ENCODE data around the gene CKS1B. TPM values are rescaled to one million over a fixed set of nuclear protein-coding genes. Genes with fewer than 3 reads are reported as not detected.
A peak's percentile ranks its signal among the peaks of the same experiment; 100 is the strongest.

CKS1B gene
- total and polyA plus RNA-seq, 4 donors: 25.9 to 64.8 (median 39.3) TPM

- H3K9me3 ChIP-seq (ENCODE audit: control insufficient read depth, insufficient read depth, low read length): no peaks in the 10 kb centered on the region
- no peaks in the 10 kb centered on the region for H3K27me3 ChIP-seq (ENCODE audit: control insufficient read depth, insufficient read depth, low read length)
- WGBS (ENCODE audit: insufficient coverage): 0% methylated on average over 14 of the region's 18 CpGs
- peak within 1 kb of the TSS; percentile 42 for H3K4me3 ChIP-seq (ENCODE audit: low read depth, low read length)
- H3K4me1 ChIP-seq (ENCODE audit: control insufficient read depth, insufficient read depth, low read length): peaks cover 71% of the 10 kb centered on the region
- peak in 5 of 6 donors; percentile 83 to 98 (median 91) for DNase-seq (ENCODE audit: low read depth in 4 of 6, low spot score in 6 of 6)
- peaks cover 37% of the 10 kb centered on the region for H3K36me3 ChIP-seq (ENCODE audit: control insufficient read depth, insufficient read depth, low read length)
- peak within 1 kb of the TSS; percentile 81 for H3K27ac ChIP-seq (ENCODE audit: low read depth, low read length)
Measured at GRCh38 chr1:154955718-154956543, 18.6 kb upstream of the CKS1B start, which contains the start of gene PBXIP1. Gene PBXIP1, minus strand, starts transcription at chr1:154956099. Its CDS starts 2,378 bp downstream, at chr1:154953721.

DNA sequence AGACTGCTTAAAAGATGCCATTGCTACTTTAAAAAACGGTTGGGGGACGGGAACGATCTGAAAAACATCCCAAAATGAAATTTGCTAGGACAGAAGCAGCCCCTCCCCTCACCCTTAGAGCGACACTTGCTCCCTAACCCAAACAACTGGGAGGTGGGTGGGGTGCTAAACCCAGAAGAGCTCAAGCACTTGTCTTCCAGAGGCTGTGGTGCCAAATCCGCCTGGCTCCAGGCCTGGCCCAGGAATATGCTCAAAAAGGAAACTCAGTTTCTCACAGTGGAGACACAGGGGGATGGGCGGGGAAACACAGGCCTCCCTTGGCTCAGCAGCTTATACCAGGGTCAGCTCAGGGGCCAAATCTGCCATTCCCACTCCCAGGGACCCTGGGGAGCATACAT is 17.9 kb upstream of the CKS1B start:
- WGBS (ENCODE audit: insufficient coverage): 14% methylated on average over 2 of the region's 6 CpGs
- Histone ChIP-seq H3K9me3 (ENCODE audit: control insufficient read depth, insufficient read depth, low read length) (no peaks in the 10 kb centered on the region), H3K27ac (ENCODE audit: low read depth, low read length) (peak overlapping the region; percentile 81), H3K27me3 (ENCODE audit: control insufficient read depth, insufficient read depth, low read length) (no peaks in the 10 kb centered on the region), H3K36me3 (ENCODE audit: control insufficient read depth, insufficient read depth, low read length) (peaks cover 31% of the 10 kb centered on the region), H3K4me3 (ENCODE audit: low read depth, low read length) (peak overlapping the region; percentile 42), H3K4me1 (ENCODE audit: control insufficient read depth, insufficient read depth, low read length) (peaks cover 71% of the 10 kb centered on the region)
- DNase-seq (ENCODE audit: low read depth in 4 of 6, low spot score in 6 of 6): peak in 2 of 6 donors; percentile 66 to 83

GRCh38 chr1:154957091-154957657 is 17.3 kb upstream of the CKS1B start:
- H3K4me3 ChIP-seq (ENCODE audit: low read depth, low read length): peak overlapping the region; percentile 42
- WGBS (ENCODE audit: insufficient coverage): no CpG with 5 or more reads among the region's 9 CpGs
- DNase-seq (ENCODE audit: low read depth in 4 of 6, low spot score in 6 of 6): peak in 2 of 6 donors; percentile 60 to 62
- no peaks in the 10 kb centered on the region for H3K27me3 ChIP-seq (ENCODE audit: control insufficient read depth, insufficient read depth, low read length)
- H3K4me1 ChIP-seq (ENCODE audit: control insufficient read depth, insufficient read depth, low read length): peaks cover 67% of the 10 kb centered on the region
- peaks cover 25% of the 10 kb centered on the region for H3K36me3 ChIP-seq (ENCODE audit: control insufficient read depth, insufficient read depth, low read length)
- H3K9me3 ChIP-seq (ENCODE audit: control insufficient read depth, insufficient read depth, low read length): no peaks in the 10 kb centered on the region
- H3K27ac ChIP-seq (ENCODE audit: low read depth, low read length): peak overlapping the region; percentile 81

GRCh38 chr1:154958036-154958435 is 16.4 kb upstream of the CKS1B start:
- H3K27ac ChIP-seq (ENCODE audit: low read depth, low read length): peak overlapping the region; percentile 81
- DNase-seq (ENCODE audit: low read depth in 4 of 6, low spot score in 6 of 6): no peak
- H3K4me1 ChIP-seq (ENCODE audit: control insufficient read depth, insufficient read depth, low read length): peaks cover 67% of the 10 kb centered on the region
- peaks cover 23% of the 10 kb centered on the region for H3K36me3 ChIP-seq (ENCODE audit: control insufficient read depth, insufficient read depth, low read length)
- H3K9me3 ChIP-seq (ENCODE audit: control insufficient read depth, insufficient read depth, low read length): no peaks in the 10 kb centered on the region
- H3K4me3 ChIP-seq (ENCODE audit: low read depth, low read length): no peak overlapping the region
- WGBS (ENCODE audit: insufficient coverage): no CpG with 5 or more reads among the region's 2 CpGs
- H3K27me3 ChIP-seq (ENCODE audit: control insufficient read depth, insufficient read depth, low read length): no peaks in the 10 kb centered on the region

- peaks cover 62% of the 10 kb centered on the region for H3K4me1 ChIP-seq (ENCODE audit: control insufficient read depth, insufficient read depth, low read length)
- no peak for DNase-seq (ENCODE audit: low read depth in 4 of 6, low spot score in 6 of 6)
- 94% methylated on average over 13 of the region's 16 CpGs for WGBS (ENCODE audit: insufficient coverage)
- H3K4me3 ChIP-seq (ENCODE audit: low read depth, low read length): no peak overlapping the region
- H3K36me3 ChIP-seq (ENCODE audit: control insufficient read depth, insufficient read depth, low read length): peaks cover 28% of the 10 kb centered on the region
- H3K27me3 ChIP-seq (ENCODE audit: control insufficient read depth, insufficient read depth, low read length): no peaks in the 10 kb centered on the region
- no peak overlapping the region for H3K27ac ChIP-seq (ENCODE audit: low read depth, low read length)
- H3K9me3 ChIP-seq (ENCODE audit: control insufficient read depth, insufficient read depth, low read length): no peaks in the 10 kb centered on the region
Measured at GRCh38 chr1:154958681-154959425, 15.6 kb upstream of the CKS1B start.

- no peak overlapping the region for H3K4me3 ChIP-seq (ENCODE audit: low read depth, low read length)
- no peaks in the 10 kb centered on the region for H3K9me3 ChIP-seq (ENCODE audit: control insufficient read depth, insufficient read depth, low read length)
- H3K36me3 ChIP-seq (ENCODE audit: control insufficient read depth, insufficient read depth, low read length): peaks cover 31% of the 10 kb centered on the region
- H3K27me3 ChIP-seq (ENCODE audit: control insufficient read depth, insufficient read depth, low read length): no peaks in the 10 kb centered on the region
- 99% methylated on average over 7 of the region's 7 CpGs for WGBS (ENCODE audit: insufficient coverage)
- no peak overlapping the region for H3K27ac ChIP-seq (ENCODE audit: low read depth, low read length)
- DNase-seq (ENCODE audit: low read depth in 4 of 6, low spot score in 6 of 6): no peak
- peaks cover 56% of the 10 kb centered on the region for H3K4me1 ChIP-seq (ENCODE audit: control insufficient read depth, insufficient read depth, low read length)
Measured at GRCh38 chr1:154959426-154959780, 15.1 kb upstream of the CKS1B start.

DNA sequence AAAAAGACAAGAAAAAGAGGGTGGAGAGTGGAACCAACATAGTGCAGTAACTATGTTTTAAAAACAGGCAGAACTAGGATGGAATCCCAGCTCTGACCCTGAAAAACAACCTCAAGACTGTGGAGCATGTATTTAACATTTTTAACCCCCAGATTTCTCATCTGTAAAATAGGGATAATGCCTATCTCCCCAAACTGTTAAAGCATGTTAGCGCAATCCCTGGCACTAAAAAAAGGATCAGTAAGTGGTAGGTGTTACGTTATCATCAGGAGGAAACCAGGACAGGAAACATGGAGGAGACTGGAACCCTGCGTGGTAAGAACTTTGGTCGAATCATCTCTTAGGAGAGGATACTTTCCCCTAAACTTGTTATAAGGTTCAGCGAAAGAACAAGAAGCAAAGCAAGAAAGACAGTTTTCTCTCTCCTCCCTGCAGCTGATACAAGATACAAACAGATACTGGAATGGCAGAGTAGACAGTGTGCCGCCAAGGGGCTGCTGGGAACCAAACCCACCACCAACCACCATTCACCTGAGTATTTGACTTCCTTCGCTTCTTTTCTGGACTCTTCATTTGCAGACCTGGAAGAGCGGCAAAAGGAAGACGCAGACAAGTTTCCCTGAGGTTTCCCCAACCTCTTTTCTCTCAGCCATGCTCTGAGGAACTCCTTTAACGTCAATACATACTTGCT is 13.9 kb upstream of the CKS1B start:
- H3K36me3 ChIP-seq (ENCODE audit: control insufficient read depth, insufficient read depth, low read length): peaks cover 39% of the 10 kb centered on the region
- WGBS (ENCODE audit: insufficient coverage): 42% methylated on average over 3 of the region's 10 CpGs
- no peak for DNase-seq (ENCODE audit: low read depth in 4 of 6, low spot score in 6 of 6)
- H3K27ac ChIP-seq (ENCODE audit: low read depth, low read length): no peak overlapping the region
- H3K4me1 ChIP-seq (ENCODE audit: control insufficient read depth, insufficient read depth, low read length): peaks cover 47% of the 10 kb centered on the region
- H3K4me3 ChIP-seq (ENCODE audit: low read depth, low read length): peak overlapping the region; percentile 91
- H3K9me3 ChIP-seq (ENCODE audit: control insufficient read depth, insufficient read depth, low read length): no peaks in the 10 kb centered on the region
- H3K27me3 ChIP-seq (ENCODE audit: control insufficient read depth, insufficient read depth, low read length): no peaks in the 10 kb centered on the region

DNA sequence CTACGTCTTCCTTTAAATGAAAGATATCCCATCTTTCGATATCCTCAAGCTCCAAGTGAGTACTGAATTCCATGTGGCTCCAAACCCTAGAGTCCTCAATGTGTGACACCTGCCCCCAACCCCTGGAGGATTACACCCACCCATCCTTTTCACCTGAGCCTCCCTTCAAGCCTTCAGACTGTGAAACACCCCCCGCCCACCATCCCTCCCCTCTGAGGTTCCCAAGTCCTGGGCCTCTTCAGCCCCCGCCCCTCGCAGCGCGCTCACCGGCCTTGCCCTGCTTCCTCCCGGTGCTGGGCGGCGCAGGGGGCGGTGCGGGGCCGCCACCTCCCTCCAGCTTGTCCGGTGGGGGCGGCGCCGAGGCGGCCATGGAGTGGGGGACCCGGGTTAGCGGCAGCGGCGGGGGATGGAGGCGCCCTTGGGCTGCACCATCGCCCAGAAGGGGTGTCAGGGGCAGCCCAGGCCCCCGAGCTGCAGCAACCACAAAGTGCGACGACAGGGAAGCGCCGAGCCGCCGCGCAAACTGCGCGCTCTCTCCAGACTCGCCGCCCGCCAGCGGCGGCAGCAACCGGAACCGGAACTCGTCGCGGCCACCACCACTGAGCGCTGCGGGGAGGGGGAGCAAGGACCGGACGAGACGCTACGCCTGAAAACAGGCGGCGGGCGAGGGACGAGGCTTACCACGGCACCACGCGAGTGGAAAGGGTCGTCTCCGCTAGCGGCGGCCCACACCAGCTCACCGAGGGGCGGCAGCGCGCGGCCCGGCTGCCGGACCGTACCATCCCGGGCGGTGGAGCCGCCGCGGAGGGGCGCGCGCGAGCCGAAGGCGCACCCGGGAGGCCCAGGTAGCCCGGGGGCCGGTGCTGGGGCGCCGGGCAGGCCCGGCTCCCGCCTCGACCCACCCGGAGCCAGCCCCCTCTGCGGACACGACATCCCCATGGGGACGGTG is 13.0 kb upstream of the CKS1B start, which contains the start of gene PYGO2:
PYGO2 (minus strand) TSS at position 576 of the 949 bp plus-strand sequence; CDS start at position 370, 206 bp downstream.
- Histone ChIP-seq H3K9me3 (ENCODE audit: control insufficient read depth, insufficient read depth, low read length) (no peaks in the 10 kb centered on the region), H3K4me3 (ENCODE audit: low read depth, low read length) (peak within 1 kb of the TSS; percentile 91), H3K4me1 (ENCODE audit: control insufficient read depth, insufficient read depth, low read length) (peaks cover 44% of the 10 kb centered on the region), H3K36me3 (ENCODE audit: control insufficient read depth, insufficient read depth, low read length) (peaks cover 47% of the 10 kb centered on the region), H3K27me3 (ENCODE audit: control insufficient read depth, insufficient read depth, low read length) (no peaks in the 10 kb centered on the region), H3K27ac (ENCODE audit: low read depth, low read length) (peak within 1 kb of the TSS; percentile 96)
- DNase-seq (ENCODE audit: low read depth in 4 of 6, low spot score in 6 of 6): peak in 2 of 6 donors; percentile 92
- WGBS (ENCODE audit: insufficient coverage): under 1% methylated on average over 93 of the region's 93 CpGs

All from spinal cord (tissue), 10 donors.